ENCODE data around the gene SGPL1.

SGPL1 gene

DNA sequence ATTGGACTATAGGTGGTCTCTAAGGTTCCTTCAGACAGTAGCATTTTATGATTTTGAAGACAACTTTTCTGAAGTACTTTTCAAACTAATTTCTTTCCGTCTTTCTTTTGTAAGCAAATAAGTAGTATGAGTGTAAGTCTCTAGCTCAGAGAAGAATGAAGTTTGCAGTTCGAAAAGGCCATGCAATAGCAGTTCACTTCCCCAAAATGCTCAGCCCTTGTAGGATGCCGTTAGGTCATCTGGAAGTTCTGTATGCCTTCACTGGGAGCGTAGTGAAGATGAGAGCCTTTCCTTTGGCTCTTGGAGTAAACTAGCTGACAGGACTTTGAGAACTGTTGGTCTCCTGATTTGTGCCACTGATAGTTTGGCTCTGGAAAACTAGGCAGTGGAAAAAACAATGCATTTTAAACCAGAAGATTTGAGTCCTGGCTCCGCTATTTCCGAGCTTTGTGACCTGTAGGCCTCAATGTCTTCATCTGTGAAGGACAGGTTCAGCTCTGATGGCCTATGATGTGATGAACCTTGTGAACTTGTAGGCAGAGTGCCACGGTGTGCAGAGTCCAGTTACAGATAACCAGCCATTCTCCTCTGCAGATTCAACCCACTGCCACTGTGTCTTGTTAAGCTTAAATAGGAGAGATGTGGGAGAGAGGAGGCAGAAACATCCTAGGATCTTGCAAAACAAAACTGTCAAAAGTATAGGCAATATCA lies 18.8 kb downstream of the SGPL1 start:
- Histone ChIP-seq H4K12ac (ENCODE audit: low read depth, low read length) (no peak overlapping the region), H4K91ac (ENCODE audit: low read depth, low read length) (no peak overlapping the region), H3K79me1 (ENCODE audit: low read length) (peaks cover 7% of the 10 kb centered on the region), H2BK12ac (ENCODE audit: low read length) (no peak overlapping the region), H3K14ac (ENCODE audit: low read length) (no peak overlapping the region), H3K4me3 (ENCODE audit: low read depth, low read length) (no peak overlapping the region), H3K9me3 (ENCODE audit: insufficient read depth, low read depth, low read length) (no peaks in the 10 kb centered on the region), H3K27me3 (ENCODE audit: insufficient read depth, low read length) (no peaks in the 10 kb centered on the region), H2AFZ (ENCODE audit: insufficient read depth, low read length, poor library complexity) (no peak overlapping the region), H3K9ac (ENCODE audit: low read length) (no peak overlapping the region), H3K79me2 (ENCODE audit: control insufficient read depth, insufficient read depth, low read length, poor library complexity) (no peaks in the 10 kb centered on the region), H2AK5ac (ENCODE audit: low read length) (no peak overlapping the region), H3K4me2 (ENCODE audit: low read length) (no peak overlapping the region), H2BK120ac (ENCODE audit: insufficient read depth, low read length, poor library complexity) (no peak overlapping the region), H3K23ac (ENCODE audit: low read length) (no peak overlapping the region), H3K4ac (ENCODE audit: low read depth, low read length) (no peak overlapping the region), H3K4me1 (ENCODE audit: control insufficient read depth in 1 of 2, insufficient read depth in 2 of 2, low read length in 2 of 2) (peaks cover 13 to 24% of the 10 kb centered on the region in 2 experiments), H2BK5ac (ENCODE audit: low read depth, low read length, poor library complexity) (no peak overlapping the region), H3K36me3 (ENCODE audit: control insufficient read depth in 1 of 2, insufficient read depth in 2 of 2, low read length in 2 of 2) (peaks cover 0 to 5% of the 10 kb centered on the region in 2 experiments), H3K27ac (ENCODE audit: low read depth, low read length) (no peak overlapping the region), H4K8ac (ENCODE audit: low read depth, low read length) (no peak overlapping the region), H3K18ac (ENCODE audit: low read length) (no peak overlapping the region)
- no peak for DNase-seq
- WGBS (ENCODE audit: extremely low coverage, insufficient coverage, insufficient read length), result no CpG with 5 or more reads among the region's 7 CpGs

DNA sequence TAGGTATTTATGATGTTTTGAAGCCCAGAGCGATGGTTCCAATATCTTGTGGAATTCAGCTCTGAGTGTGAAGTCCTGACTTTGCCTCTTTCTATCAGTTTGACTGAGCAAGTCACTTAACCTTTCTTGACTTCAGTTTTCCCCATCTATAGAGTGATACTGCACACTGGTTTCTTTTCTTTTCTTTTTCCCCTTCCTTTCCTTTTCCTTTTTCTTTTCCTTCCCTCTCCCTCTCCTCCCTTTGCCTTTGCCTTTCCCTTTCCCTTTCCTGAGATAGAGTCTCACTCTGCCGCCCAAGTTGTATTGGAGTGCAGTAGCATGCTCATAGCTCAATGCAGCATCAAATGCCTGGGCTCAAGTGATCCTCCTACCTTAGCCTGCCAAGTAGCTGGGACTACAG lies 20.6 kb downstream of the SGPL1 start:
- Histone ChIP-seq H4K12ac (ENCODE audit: low read depth, low read length) (no peak overlapping the region), H3K4me2 (ENCODE audit: low read length) (no peak overlapping the region), H3K9me3 (ENCODE audit: insufficient read depth, low read depth, low read length) (no peaks in the 10 kb centered on the region), H2BK12ac (ENCODE audit: low read length) (no peak overlapping the region), H3K27ac (ENCODE audit: low read depth, low read length) (no peak overlapping the region), H3K4me3 (ENCODE audit: low read depth, low read length) (no peak overlapping the region), H4K91ac (ENCODE audit: low read depth, low read length) (no peak overlapping the region), H3K4me1 (ENCODE audit: control insufficient read depth in 1 of 2, insufficient read depth in 2 of 2, low read length in 2 of 2) (peaks cover 9 to 17% of the 10 kb centered on the region in 2 experiments), H2BK120ac (ENCODE audit: insufficient read depth, low read length, poor library complexity) (no peak overlapping the region), H3K27me3 (ENCODE audit: insufficient read depth, low read length) (no peaks in the 10 kb centered on the region), H3K23ac (ENCODE audit: low read length) (no peak overlapping the region), H3K18ac (ENCODE audit: low read length) (no peak overlapping the region), H2AK5ac (ENCODE audit: low read length) (no peak overlapping the region), H3K9ac (ENCODE audit: low read length) (no peak overlapping the region), H3K4ac (ENCODE audit: low read depth, low read length) (no peak overlapping the region), H3K14ac (ENCODE audit: low read length) (no peak overlapping the region), H3K79me2 (ENCODE audit: control insufficient read depth, insufficient read depth, low read length, poor library complexity) (no peaks in the 10 kb centered on the region), H2AFZ (ENCODE audit: insufficient read depth, low read length, poor library complexity) (no peak overlapping the region), H4K8ac (ENCODE audit: low read depth, low read length) (no peak overlapping the region), H3K79me1 (ENCODE audit: low read length) (peaks cover 3% of the 10 kb centered on the region), H2BK5ac (ENCODE audit: low read depth, low read length, poor library complexity) (no peak overlapping the region), H3K36me3 (ENCODE audit: control insufficient read depth in 1 of 2, insufficient read depth in 2 of 2, low read length in 2 of 2) (peaks cover 0 to 5% of the 10 kb centered on the region in 2 experiments)
- WGBS (ENCODE audit: extremely low coverage, insufficient coverage, insufficient read length), result no CpG with 5 or more reads among the region's 2 CpGs
- no peak for DNase-seq

DNA sequence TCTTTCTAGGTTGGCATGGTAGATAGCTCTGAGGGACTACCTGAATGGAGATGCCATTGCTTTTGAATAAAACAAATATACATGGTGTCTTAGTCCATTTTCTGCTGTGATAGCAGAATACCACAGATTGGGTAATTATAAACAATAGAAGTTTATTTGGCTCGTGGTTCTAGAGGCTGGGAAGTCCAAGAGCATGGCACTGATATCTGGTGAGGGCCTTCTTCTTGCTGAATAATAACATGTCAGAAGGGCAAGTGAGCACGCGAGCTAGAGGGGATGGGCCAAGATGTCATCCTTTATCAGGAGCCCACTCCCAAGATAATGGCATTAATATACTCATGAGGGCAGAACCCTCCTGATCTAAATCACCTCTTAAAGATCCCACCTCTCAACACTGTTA lies 21.9 kb downstream of the SGPL1 start:
- no peak overlapping the region for H2BK12ac ChIP-seq (ENCODE audit: low read length)
- no peaks in the 10 kb centered on the region for H3K79me2 ChIP-seq (ENCODE audit: control insufficient read depth, insufficient read depth, low read length, poor library complexity)
- H3K14ac ChIP-seq (ENCODE audit: low read length), result no peak overlapping the region
- WGBS (ENCODE audit: extremely low coverage, insufficient coverage, insufficient read length), result no CpG with 5 or more reads among the region's 3 CpGs
- no peak overlapping the region for H3K9ac ChIP-seq (ENCODE audit: low read length)
- H2BK120ac ChIP-seq (ENCODE audit: insufficient read depth, low read length, poor library complexity), result no peak overlapping the region
- H2AFZ ChIP-seq (ENCODE audit: insufficient read depth, low read length, poor library complexity), result no peak overlapping the region
- no peak overlapping the region for H2AK5ac ChIP-seq (ENCODE audit: low read length)
- H3K4me1 ChIP-seq (ENCODE audit: control insufficient read depth in 1 of 2, insufficient read depth in 2 of 2, low read length in 2 of 2), result peaks cover 5 to 13% of the 10 kb centered on the region in 2 experiments
- no peak overlapping the region for H2BK5ac ChIP-seq (ENCODE audit: low read depth, low read length, poor library complexity)
- no peak overlapping the region for H3K4me3 ChIP-seq (ENCODE audit: low read depth, low read length)
- H3K9me3 ChIP-seq (ENCODE audit: insufficient read depth, low read depth, low read length), result no peaks in the 10 kb centered on the region
- no peak overlapping the region for H4K8ac ChIP-seq (ENCODE audit: low read depth, low read length)
- H3K18ac ChIP-seq (ENCODE audit: low read length), result no peak overlapping the region
- H4K12ac ChIP-seq (ENCODE audit: low read depth, low read length), result no peak overlapping the region
- peaks cover 0 to 5% of the 10 kb centered on the region in 2 experiments for H3K36me3 ChIP-seq (ENCODE audit: control insufficient read depth in 1 of 2, insufficient read depth in 2 of 2, low read length in 2 of 2)
- H3K79me1 ChIP-seq (ENCODE audit: low read length), result no peaks in the 10 kb centered on the region
- no peak overlapping the region for H4K91ac ChIP-seq (ENCODE audit: low read depth, low read length)
- no peak overlapping the region for H3K23ac ChIP-seq (ENCODE audit: low read length)
- H3K27ac ChIP-seq (ENCODE audit: low read depth, low read length), result no peak overlapping the region
- H3K4ac ChIP-seq (ENCODE audit: low read depth, low read length), result no peak overlapping the region
- no peak for DNase-seq
- H3K4me2 ChIP-seq (ENCODE audit: low read length), result no peak overlapping the region
- H3K27me3 ChIP-seq (ENCODE audit: insufficient read depth, low read length), result no peaks in the 10 kb centered on the region

DNA sequence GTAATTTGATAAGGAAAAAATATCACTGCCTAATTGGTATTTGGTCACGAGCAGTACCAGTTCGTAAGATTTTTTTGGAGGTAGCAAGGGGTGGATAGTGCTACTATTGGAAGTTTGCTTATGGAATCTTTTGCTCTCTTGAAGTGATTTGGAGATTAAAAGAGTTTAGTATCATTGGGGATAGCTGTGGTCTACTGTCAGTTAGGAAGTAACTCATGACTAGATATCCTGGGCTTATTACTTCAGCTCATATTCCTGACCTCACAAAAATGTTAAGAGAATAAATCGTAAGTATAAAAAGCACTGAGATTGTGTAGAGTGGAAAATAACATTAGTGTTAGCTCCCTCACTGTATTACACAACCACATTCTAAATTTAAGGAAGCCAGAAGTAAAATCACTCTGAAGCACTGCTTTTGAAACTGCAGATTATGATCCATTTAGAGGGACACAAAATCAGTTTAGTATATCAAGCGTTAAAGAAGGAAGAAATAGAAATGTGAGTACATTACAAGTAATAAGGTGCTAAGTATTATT lies 22.6 kb downstream of the SGPL1 start:
- no peak overlapping the region for H3K23ac ChIP-seq (ENCODE audit: low read length)
- no peak overlapping the region for H2AFZ ChIP-seq (ENCODE audit: insufficient read depth, low read length, poor library complexity)
- no peak overlapping the region for H2AK5ac ChIP-seq (ENCODE audit: low read length)
- no peak overlapping the region for H2BK12ac ChIP-seq (ENCODE audit: low read length)
- H3K4me3 ChIP-seq (ENCODE audit: low read depth, low read length), result no peak overlapping the region
- no peaks in the 10 kb centered on the region for H3K9me3 ChIP-seq (ENCODE audit: insufficient read depth, low read depth, low read length)
- H3K79me2 ChIP-seq (ENCODE audit: control insufficient read depth, insufficient read depth, low read length, poor library complexity), result no peaks in the 10 kb centered on the region
- peaks cover 2 to 10% of the 10 kb centered on the region in 2 experiments for H3K4me1 ChIP-seq (ENCODE audit: control insufficient read depth in 1 of 2, insufficient read depth in 2 of 2, low read length in 2 of 2)
- no peak overlapping the region for H3K14ac ChIP-seq (ENCODE audit: low read length)
- H3K4me2 ChIP-seq (ENCODE audit: low read length), result no peak overlapping the region
- H4K12ac ChIP-seq (ENCODE audit: low read depth, low read length), result no peak overlapping the region
- H3K79me1 ChIP-seq (ENCODE audit: low read length), result no peaks in the 10 kb centered on the region
- no CpG with 5 or more reads among the region's 4 CpGs for WGBS (ENCODE audit: extremely low coverage, insufficient coverage, insufficient read length)
- H2BK5ac ChIP-seq (ENCODE audit: low read depth, low read length, poor library complexity), result no peak overlapping the region
- H3K18ac ChIP-seq (ENCODE audit: low read length), result no peak overlapping the region
- no peak overlapping the region for H4K91ac ChIP-seq (ENCODE audit: low read depth, low read length)
- DNase-seq, result no peak
- no peak overlapping the region for H2BK120ac ChIP-seq (ENCODE audit: insufficient read depth, low read length, poor library complexity)
- no peak overlapping the region for H3K9ac ChIP-seq (ENCODE audit: low read length)
- no peak overlapping the region for H3K27ac ChIP-seq (ENCODE audit: low read depth, low read length)
- H3K27me3 ChIP-seq (ENCODE audit: insufficient read depth, low read length), result no peaks in the 10 kb centered on the region
- no peak overlapping the region for H3K4ac ChIP-seq (ENCODE audit: low read depth, low read length)
- H3K36me3 ChIP-seq (ENCODE audit: control insufficient read depth in 1 of 2, insufficient read depth in 2 of 2, low read length in 2 of 2), result peaks cover 0 to 5% of the 10 kb centered on the region in 2 experiments
- no peak overlapping the region for H4K8ac ChIP-seq (ENCODE audit: low read depth, low read length)

Measured in trophoblast cell (in vitro differentiated cells and primary cell).